ENCODE measurements around the gene CACNA1S.

DNA sequence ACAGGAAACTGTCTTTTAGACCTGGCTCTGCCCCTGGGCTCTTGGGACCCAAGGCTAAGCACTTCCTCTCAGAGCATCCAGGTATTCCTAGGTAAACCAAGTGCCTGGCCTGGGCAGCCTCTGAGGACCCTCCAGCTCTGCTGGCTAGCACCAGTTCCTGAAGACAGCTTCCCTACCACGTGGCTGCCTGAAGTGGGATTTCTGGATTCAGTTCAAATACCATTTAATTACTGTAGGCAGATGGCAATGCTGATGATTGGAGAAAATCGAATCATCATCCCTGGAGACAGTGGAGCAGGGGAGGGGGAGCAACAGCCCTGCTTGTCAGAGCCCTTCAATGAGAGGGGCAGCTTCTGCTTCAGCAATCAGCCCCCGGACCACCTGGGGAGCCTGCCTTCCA, 100.6 kb downstream of the CACNA1S start:
- TF ChIP-seq POLR2A (IDR thresholded peaks at IDR 0.05) (no peak), CTCF (IDR thresholded peaks at IDR 0.05) (no peak)

Measured in esophagus squamous epithelium (tissue), 4 donors.